ENCODE results near the gene FOXL2NB. TPM values are rescaled to one million over a fixed set of nuclear protein-coding genes. Genes with fewer than 3 reads are reported as not detected.
A peak's percentile ranks its signal among the peaks of the same experiment; 100 is the strongest.

Gene FOXL2NB
- total RNA-seq, 2 experiments from 2014 or later: not detected

DNA sequence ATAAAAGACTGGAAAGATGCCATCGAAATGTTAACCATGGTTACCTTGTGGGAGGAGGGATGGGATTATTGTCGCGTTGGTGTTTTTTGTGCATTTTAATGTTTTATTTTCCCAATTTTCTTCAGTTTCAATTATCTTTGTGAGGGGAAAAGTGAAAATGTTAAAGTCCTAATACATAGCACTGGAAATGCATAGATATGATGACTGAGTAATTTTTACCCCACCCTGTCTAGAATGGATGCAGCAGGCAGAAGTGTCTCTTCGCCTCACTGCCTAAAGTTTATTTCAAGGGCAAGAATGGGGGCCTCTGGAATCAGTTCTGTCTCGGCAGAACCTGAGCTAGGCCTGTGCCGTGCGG, 11.5 kb upstream of the FOXL2NB start:
- Mint-ChIP-seq H3K9me3 (no peaks in the 10 kb centered on the region), H3K4me1 (peaks cover 26% of the 10 kb centered on the region), H3K27ac (no peak overlapping the region), H3K4me3 (peak overlapping the region; percentile 46), H3K27me3 (peaks cover 71% of the 10 kb centered on the region), H3K36me3 (ENCODE audit: low read depth) (peaks cover 2% of the 10 kb centered on the region)
- POLR2A ChIA-PET: no interaction called here
- CTCF ChIA-PET: interaction anchor here (0.5 to 5.3 kb wide), 30 partner anchors 8 to 501 kb away, joined by 3 to 54 read pairs (median 5); partner anchors contain the start of genes CEP70, ESYT3, FOXL2 and FOXL2NB
- DNase-seq: no peak

DNA sequence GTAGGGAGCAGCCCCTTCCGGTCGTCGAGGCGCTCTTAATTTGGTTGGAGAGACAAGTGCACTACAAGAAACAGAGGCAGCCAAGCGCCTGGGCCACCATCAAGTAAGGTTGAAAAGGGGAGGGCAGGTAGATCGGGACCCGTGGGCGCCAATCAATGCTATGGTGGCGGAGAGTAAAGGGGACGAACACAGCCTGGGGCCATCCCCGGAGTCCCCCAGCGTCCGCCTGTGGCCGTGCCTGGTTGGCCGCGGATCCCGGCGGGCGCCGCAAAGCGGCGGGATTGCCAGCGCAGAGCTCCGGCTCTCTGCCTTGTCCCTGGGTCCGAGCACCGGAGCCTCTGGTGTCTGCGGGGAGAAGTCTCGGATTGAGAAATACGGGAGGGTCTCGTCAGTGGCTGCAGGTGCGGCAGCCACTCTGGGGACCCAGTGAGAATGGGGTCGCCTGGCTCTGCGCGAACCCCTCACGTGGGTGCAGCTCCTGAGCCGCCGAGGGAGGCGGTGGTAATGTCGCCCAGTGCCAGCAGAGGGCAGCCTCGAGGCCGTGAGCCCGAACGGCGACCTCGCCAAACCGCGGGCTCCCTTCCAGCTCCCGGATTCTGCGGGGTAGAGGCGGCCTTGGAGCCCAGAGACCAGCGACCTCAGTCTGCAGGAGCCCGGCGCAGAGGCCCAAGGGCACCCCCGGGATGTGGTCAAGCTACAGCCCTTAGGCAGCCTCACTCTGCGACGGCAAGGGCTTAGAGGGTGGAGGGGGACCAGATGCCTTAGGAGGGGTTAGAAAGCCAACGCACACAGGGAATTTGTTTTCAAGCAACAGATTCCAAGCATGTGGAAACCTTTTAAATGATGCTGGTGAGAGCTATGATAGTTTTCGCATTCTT, 10.9 kb upstream of the FOXL2NB start:
- peak overlapping the region; percentile 46 for H3K4me3 Mint-ChIP-seq
- H3K4me1 Mint-ChIP-seq: peaks cover 26% of the 10 kb centered on the region
- DNase-seq: peak; percentile 67
- ChIA-PET POLR2A (interaction anchor here (1.3 kb wide), 1 partner anchor 9 kb away, joined by 3 read pairs; no protein-coding TSS in a partner anchor), CTCF (interaction anchor here (0.5 to 5.0 kb wide), 31 partner anchors 9 to 1168 kb away, joined by 3 to 27 read pairs (median 5); partner anchors contain the start of genes CEP70, ESYT3, FOXL2 and FOXL2NB)
- H3K36me3 Mint-ChIP-seq (ENCODE audit: low read depth): peaks cover 2% of the 10 kb centered on the region
- H3K27me3 Mint-ChIP-seq: peaks cover 77% of the 10 kb centered on the region
- H3K9me3 Mint-ChIP-seq: no peaks in the 10 kb centered on the region
- H3K27ac Mint-ChIP-seq: peak overlapping the region; percentile 35

DNA sequence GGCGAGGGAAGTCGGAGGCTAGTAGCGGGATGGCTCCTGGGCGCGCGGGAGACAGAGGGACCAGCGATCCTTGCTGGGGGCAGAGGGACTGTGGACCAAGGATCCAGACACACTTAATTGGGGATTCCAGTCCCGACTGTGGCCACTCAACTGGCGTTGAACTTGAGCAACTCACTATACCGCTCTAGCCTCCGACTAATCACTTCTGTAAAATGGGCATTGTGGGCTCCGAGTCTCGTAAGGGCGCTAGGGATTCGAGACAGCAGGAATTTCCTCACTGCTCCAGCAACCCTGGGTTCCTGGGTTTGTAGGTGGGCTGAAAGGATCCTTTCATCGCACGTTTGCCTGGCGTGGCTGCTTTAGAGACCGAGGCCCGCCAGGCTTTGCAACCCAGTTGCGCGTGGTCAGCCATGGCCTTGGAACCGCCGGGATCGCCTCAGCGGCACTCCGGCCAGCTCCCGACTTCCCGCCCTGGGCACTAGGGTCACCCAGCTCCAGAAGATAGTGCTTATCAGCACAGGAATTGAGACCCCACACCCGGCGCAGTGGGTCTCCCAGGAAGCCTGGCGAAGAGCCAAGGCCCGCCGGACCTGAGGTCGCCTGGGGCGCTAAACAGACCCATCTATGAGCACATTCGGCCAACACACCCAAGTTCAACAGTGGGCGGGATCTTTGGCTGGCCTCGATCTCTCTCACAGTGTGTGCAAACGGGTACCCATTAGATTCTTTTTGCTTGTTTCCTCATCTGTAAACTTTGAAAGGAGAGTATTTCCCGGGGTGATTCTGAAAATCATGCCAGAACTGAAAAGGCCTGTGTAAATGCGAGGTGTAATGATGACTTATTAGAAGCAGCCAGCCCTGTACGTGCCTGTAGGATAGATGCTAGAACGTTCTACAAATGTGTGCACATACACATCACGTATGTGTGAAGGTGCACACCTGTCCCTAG, 10.0 kb upstream of the FOXL2NB start:
- H3K9me3 Mint-ChIP-seq: no peaks in the 10 kb centered on the region
- no peak overlapping the region for H3K4me3 Mint-ChIP-seq
- CTCF ChIA-PET: interaction anchor here (0.7 to 5.0 kb wide), 21 partner anchors 8 to 1169 kb away, joined by 3 to 27 read pairs (median 6); partner anchors contain the start of genes CEP70, ESYT3, FOXL2 and FOXL2NB
- peak overlapping the region; percentile 35 for H3K27ac Mint-ChIP-seq
- peaks cover 26% of the 10 kb centered on the region for H3K4me1 Mint-ChIP-seq
- H3K36me3 Mint-ChIP-seq (ENCODE audit: low read depth): peaks cover 2% of the 10 kb centered on the region
- H3K27me3 Mint-ChIP-seq: peaks cover 82% of the 10 kb centered on the region
- POLR2A ChIA-PET: interaction anchor here (1.3 kb wide), 1 partner anchor 8 kb away, joined by 3 read pairs; no protein-coding TSS in a partner anchor
- no peak for DNase-seq

GRCh38 chr3:138937690-138938055, 9.3 kb upstream of the FOXL2NB start:
- peaks cover 2% of the 10 kb centered on the region for H3K36me3 Mint-ChIP-seq (ENCODE audit: low read depth)
- H3K27ac Mint-ChIP-seq: no peak overlapping the region
- ChIA-PET CTCF (no interaction called here), POLR2A (no interaction called here)
- peaks cover 26% of the 10 kb centered on the region for H3K4me1 Mint-ChIP-seq
- H3K27me3 Mint-ChIP-seq: peaks cover 87% of the 10 kb centered on the region
- no peaks in the 10 kb centered on the region for H3K9me3 Mint-ChIP-seq
- no peak overlapping the region for H3K4me3 Mint-ChIP-seq
- no peak for DNase-seq

DNA sequence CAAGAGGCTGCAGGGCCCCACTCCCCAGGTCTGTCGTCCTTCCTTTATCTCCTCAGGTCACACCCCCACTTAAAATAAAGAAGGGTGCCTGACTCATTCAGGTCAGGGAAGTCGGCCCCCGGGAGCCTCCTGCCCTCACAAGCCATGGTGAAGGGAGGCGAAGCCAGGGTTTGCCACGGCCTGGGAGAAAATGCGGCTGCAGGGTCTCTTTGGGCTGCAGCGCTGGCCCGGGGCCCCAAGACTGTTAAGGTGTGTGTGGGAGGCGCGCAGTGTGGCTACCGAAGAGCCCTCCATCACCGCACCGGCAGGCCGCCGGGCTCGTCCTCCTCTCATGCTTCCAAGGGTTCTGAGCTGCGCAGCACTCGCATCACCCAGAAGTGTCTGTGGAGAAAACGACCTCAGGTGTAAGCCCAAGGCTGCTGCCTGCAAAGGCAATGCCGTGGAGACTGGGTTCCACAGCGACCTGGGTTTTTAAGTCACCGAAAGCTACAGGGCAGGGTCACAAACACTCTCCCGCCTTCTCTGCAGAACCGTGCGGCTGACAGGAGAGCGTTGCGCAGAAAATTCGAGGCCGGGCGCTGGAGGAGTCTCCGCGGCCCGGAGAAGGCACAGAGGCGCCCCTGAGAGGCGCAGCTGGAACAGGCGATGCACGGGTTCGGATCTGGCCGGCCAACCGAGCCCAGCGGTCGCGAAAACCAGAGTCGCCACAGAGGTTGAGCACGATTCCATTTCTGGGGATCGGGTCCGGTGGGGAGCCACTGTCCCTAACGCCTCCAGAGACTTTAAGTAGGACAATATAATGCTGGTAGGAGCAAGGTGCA, 8.8 kb upstream of the FOXL2NB start:
- CTCF ChIA-PET: no interaction called here

GRCh38 chr3:138938877-138939560, 8.0 kb upstream of the FOXL2NB start:
- peaks cover 2% of the 10 kb centered on the region for H3K36me3 Mint-ChIP-seq (ENCODE audit: low read depth)
- POLR2A ChIA-PET: no interaction called here

More for the DNA sequence above, 8.8 kb upstream of the FOXL2NB start:
- Mint-ChIP-seq H3K9me3 (no peaks in the 10 kb centered on the region), H3K36me3 (ENCODE audit: low read depth) (peaks cover 2% of the 10 kb centered on the region), H3K27ac (no peak overlapping the region), H3K4me3 (no peak overlapping the region), H3K4me1 (peaks cover 26% of the 10 kb centered on the region), H3K27me3 (peaks cover 87% of the 10 kb centered on the region)
- POLR2A ChIA-PET: no interaction called here
- no peak for DNase-seq

GRCh38 chr3:138939561-138940241, 7.3 kb upstream of the FOXL2NB start:
- Mint-ChIP-seq H3K4me3 (no peak overlapping the region), H3K36me3 (ENCODE audit: low read depth) (peaks cover 2% of the 10 kb centered on the region), H3K4me1 (peaks cover 35% of the 10 kb centered on the region), H3K27me3 (peaks cover 93% of the 10 kb centered on the region), H3K27ac (no peak overlapping the region), H3K9me3 (no peaks in the 10 kb centered on the region)
- ChIA-PET POLR2A (interaction anchor here (0.6 kb wide), 1 partner anchor 373 kb away, joined by 3 read pairs; no protein-coding TSS in a partner anchor), CTCF (interaction anchor here (1.0 to 1.9 kb wide), 2 partner anchors 332 to 389 kb away, joined by 3 to 6 read pairs; no protein-coding TSS in a partner anchor)
- no peak for DNase-seq

More at GRCh38 chr3:138938877-138939560, 8.0 kb upstream of the FOXL2NB start:
- H3K27ac Mint-ChIP-seq: no peak overlapping the region
- DNase-seq: no peak
- peaks cover 30% of the 10 kb centered on the region for H3K4me1 Mint-ChIP-seq
- no peaks in the 10 kb centered on the region for H3K9me3 Mint-ChIP-seq
- CTCF ChIA-PET: interaction anchor here (1.9 kb wide), 1 partner anchor 390 kb away, joined by 6 read pairs; no protein-coding TSS in a partner anchor
- peaks cover 89% of the 10 kb centered on the region for H3K27me3 Mint-ChIP-seq
- no peak overlapping the region for H3K4me3 Mint-ChIP-seq

GRCh38 chr3:138940446-138940845, 6.6 kb upstream of the FOXL2NB start:
- no peak overlapping the region for H3K4me3 Mint-ChIP-seq
- POLR2A ChIA-PET: interaction anchor here (0.6 kb wide), 1 partner anchor 372 kb away, joined by 3 read pairs; no protein-coding TSS in a partner anchor
- H3K27me3 Mint-ChIP-seq: peaks cover 95% of the 10 kb centered on the region
- CTCF ChIA-PET: interaction anchor here (0.6 to 1.9 kb wide), 3 partner anchors 36 to 389 kb away, joined by 3 to 6 read pairs (median 4); no protein-coding TSS in a partner anchor
- peaks cover 6% of the 10 kb centered on the region for H3K36me3 Mint-ChIP-seq (ENCODE audit: low read depth)
- DNase-seq: no peak
- no peaks in the 10 kb centered on the region for H3K9me3 Mint-ChIP-seq
- H3K4me1 Mint-ChIP-seq: peaks cover 42% of the 10 kb centered on the region
- H3K27ac Mint-ChIP-seq: no peak overlapping the region

GRCh38 chr3:138941259-138941885, 5.6 kb upstream of the FOXL2NB start:
- H3K4me1 Mint-ChIP-seq: peaks cover 38% of the 10 kb centered on the region
- no peaks in the 10 kb centered on the region for H3K9me3 Mint-ChIP-seq
- no peak overlapping the region for H3K4me3 Mint-ChIP-seq
- POLR2A ChIA-PET: no interaction called here
- H3K27ac Mint-ChIP-seq: no peak overlapping the region
- DNase-seq: no peak
- CTCF ChIA-PET: interaction anchor here (0.5 to 1.9 kb wide), 5 partner anchors 18 to 388 kb away, joined by 3 to 6 read pairs (median 5); partner anchors contain the start of gene CEP70
- H3K36me3 Mint-ChIP-seq (ENCODE audit: low read depth): peaks cover 6% of the 10 kb centered on the region
- H3K27me3 Mint-ChIP-seq: peaks cover 91% of the 10 kb centered on the region

GRCh38 chr3:138942271-138942670, 4.7 kb upstream of the FOXL2NB start:
- Mint-ChIP-seq H3K4me3 (no peak overlapping the region), H3K9me3 (no peaks in the 10 kb centered on the region), H3K4me1 (peaks cover 36% of the 10 kb centered on the region), H3K27me3 (peaks cover 87% of the 10 kb centered on the region), H3K27ac (no peak overlapping the region), H3K36me3 (ENCODE audit: low read depth) (peaks cover 6% of the 10 kb centered on the region)
- no peak for DNase-seq
- ChIA-PET POLR2A (no interaction called here), CTCF (interaction anchor here (1.3 to 1.8 kb wide), 3 partner anchors 19 to 348 kb away, joined by 3 to 5 read pairs (median 5); partner anchors contain the start of gene CEP70)
